DOHH2 (cell line): ENCODE results near the gene USF3.

Source experiments
- CTCF ChIP-seq: fragments of 200-600 bp; sonication (generic); IDR thresholded peaks from one replicate; pipeline ENCODE4 v1.5.1; 2014; ENCODE audit warnings: antibody characterized with exemption, mild to moderate bottlenecking, low read depth, low read length; ENCODE audit not compliant: poor library complexity, severe bottlenecking
- EZH2phosphoT487 ChIP-seq: fragments of 200-600 bp; sonication (generic); IDR thresholded peaks from 2 replicates; pipeline ENCODE4 v1.6.1; 2017; ENCODE audit warnings: borderline replicate concordance, mild to moderate bottlenecking, antibody characterized with exemption, low read length, moderate library complexity, mixed read lengths

GRCh38 chr3:113743006-113743630 lies 46.7 kb upstream of the USF3 start:
- TF ChIP-seq CTCF (no peak), EZH2phosphoT487 (no peak)
